ENCODE measurements around the gene MKLN1.

Gene MKLN1

GRCh38 chr7:131467788-131468187 lies 140.1 kb downstream of the MKLN1 start:
- H3K4me3 ChIP-seq (ENCODE audit: severe bottlenecking): no peak overlapping the region
- no peak overlapping the region for H3K27ac ChIP-seq (ENCODE audit: poor library complexity, severe bottlenecking)
- DNase-seq (ENCODE audit: low spot score): no peak
- no peaks in the 10 kb centered on the region for H3K27me3 ChIP-seq (ENCODE audit: insufficient read depth, poor library complexity, severe bottlenecking)
- H3K36me3 ChIP-seq (ENCODE audit: low read depth): peaks cover 88% of the 10 kb centered on the region
- no peak for TF ChIP-seq CTCF (IDR thresholded peaks at IDR 0.05; ENCODE audit: poor library complexity, severe bottlenecking)
- no peaks in the 10 kb centered on the region for H3K4me1 ChIP-seq (ENCODE audit: insufficient read depth, poor library complexity, severe bottlenecking)
- no peak for ATAC-seq (ENCODE audit: low read depth)
- H3K9me3 ChIP-seq (ENCODE audit: severe bottlenecking): no peaks in the 10 kb centered on the region

- no peak for TF ChIP-seq CTCF (IDR thresholded peaks at IDR 0.05; ENCODE audit: poor library complexity, severe bottlenecking)
- H3K36me3 ChIP-seq (ENCODE audit: low read depth): peaks cover 59% of the 10 kb centered on the region
- no peak overlapping the region for H3K4me3 ChIP-seq (ENCODE audit: severe bottlenecking)
- H3K27ac ChIP-seq (ENCODE audit: poor library complexity, severe bottlenecking): no peak overlapping the region
- no peaks in the 10 kb centered on the region for H3K4me1 ChIP-seq (ENCODE audit: insufficient read depth, poor library complexity, severe bottlenecking)
- no peak for DNase-seq (ENCODE audit: low spot score)
- no peaks in the 10 kb centered on the region for H3K9me3 ChIP-seq (ENCODE audit: severe bottlenecking)
- no peak for ATAC-seq (ENCODE audit: low read depth)
- no peaks in the 10 kb centered on the region for H3K27me3 ChIP-seq (ENCODE audit: insufficient read depth, poor library complexity, severe bottlenecking)
Observed at GRCh38 chr7:131471250-131472004, 143.8 kb downstream of the MKLN1 start.

GRCh38 chr7:131476740-131477139 lies 149.1 kb downstream of the MKLN1 start:
- Histone ChIP-seq H3K4me3 (ENCODE audit: severe bottlenecking) (no peak overlapping the region), H3K36me3 (ENCODE audit: low read depth) (peaks cover 16% of the 10 kb centered on the region), H3K9me3 (ENCODE audit: severe bottlenecking) (no peaks in the 10 kb centered on the region), H3K4me1 (ENCODE audit: insufficient read depth, poor library complexity, severe bottlenecking) (peaks cover 11% of the 10 kb centered on the region), H3K27me3 (ENCODE audit: insufficient read depth, poor library complexity, severe bottlenecking) (no peaks in the 10 kb centered on the region), H3K27ac (ENCODE audit: poor library complexity, severe bottlenecking) (no peak overlapping the region)
- TF ChIP-seq CTCF (IDR thresholded peaks at IDR 0.05; ENCODE audit: poor library complexity, severe bottlenecking): no peak
- ATAC-seq (ENCODE audit: low read depth): no peak
- DNase-seq (ENCODE audit: low spot score): no peak

GRCh38 chr7:131480384-131481315 lies 153.0 kb downstream of the MKLN1 start:
- no peaks in the 10 kb centered on the region for H3K9me3 ChIP-seq (ENCODE audit: severe bottlenecking)
- H3K4me1 ChIP-seq (ENCODE audit: insufficient read depth, poor library complexity, severe bottlenecking): peaks cover 11% of the 10 kb centered on the region
- H3K36me3 ChIP-seq (ENCODE audit: low read depth): peaks cover 5% of the 10 kb centered on the region
- no peaks in the 10 kb centered on the region for H3K27me3 ChIP-seq (ENCODE audit: insufficient read depth, poor library complexity, severe bottlenecking)
- no peak overlapping the region for H3K4me3 ChIP-seq (ENCODE audit: severe bottlenecking)
- no peak for TF ChIP-seq CTCF (IDR thresholded peaks at IDR 0.05; ENCODE audit: poor library complexity, severe bottlenecking)
- no peak for DNase-seq (ENCODE audit: low spot score)
- ATAC-seq (ENCODE audit: low read depth): no peak
- peak overlapping the region; percentile 7 for H3K27ac ChIP-seq (ENCODE audit: poor library complexity, severe bottlenecking)

Data from RWPE2 (cell line).